HG03280 (cell line): ENCODE measurements around the gene POLR3H.
"Not testable (repeated sequence)": the region's sequence is repeated elsewhere in the genome, so short reads cannot be mapped to it uniquely, and the experiment has no call there.

Experiments used
- ATAC-seq: cut with Tn5 transposase; IDR thresholded peaks from one replicate; pipeline ENCODE4 v1.9.1; 2021; ENCODE audit warnings: mild to moderate bottlenecking, moderate library complexity; ENCODE audit not compliant: unreplicated experiment

The POLR3H gene

GRCh38 chr22:41565403-41566054, 21.3 kb upstream of the POLR3H start:
- no peak for ATAC-seq

- no peak for ATAC-seq
Observed at GRCh38 chr22:41564563-41564962, 20.3 kb upstream of the POLR3H start.

GRCh38 chr22:41563051-41563711, 18.9 kb upstream of the POLR3H start:
- no peak for ATAC-seq

- ATAC-seq, result no peak
Observed at GRCh38 chr22:41562461-41562860, 18.2 kb upstream of the POLR3H start.

- no peak for ATAC-seq
Observed at GRCh38 chr22:41561788-41562187, 17.5 kb upstream of the POLR3H start.

- no peak for ATAC-seq
Observed at GRCh38 chr22:41561335-41561734, 17.1 kb upstream of the POLR3H start.

GRCh38 chr22:41560095-41560471, 15.8 kb upstream of the POLR3H start:
- no peak for ATAC-seq

- ATAC-seq, result not testable (repeated sequence)
Observed at GRCh38 chr22:41558241-41558630, 14.0 kb upstream of the POLR3H start.

- ATAC-seq, result no peak
Observed at GRCh38 chr22:41557401-41558240, 13.4 kb upstream of the POLR3H start.

GRCh38 chr22:41556561-41556960, 12.3 kb upstream of the POLR3H start:
- ATAC-seq, result no peak

GRCh38 chr22:41555325-41555982, 11.2 kb upstream of the POLR3H start:
- ATAC-seq, result no peak

GRCh38 chr22:41551877-41552582, 7.8 kb upstream of the POLR3H start:
- no peak for ATAC-seq

- ATAC-seq, result no peak
Observed at GRCh38 chr22:41550952-41551491, 6.8 kb upstream of the POLR3H start.

GRCh38 chr22:41548830-41549211, 4.6 kb upstream of the POLR3H start:
- no peak for ATAC-seq

- ATAC-seq, result no peak
Observed at GRCh38 chr22:41544671-41545476, 604 bp upstream of the POLR3H start.

- ATAC-seq, result no peak
Observed at GRCh38 chr22:41542224-41542623, 2.0 kb downstream of the POLR3H start.

GRCh38 chr22:41541484-41541883, 2.8 kb downstream of the POLR3H start:
- ATAC-seq, result no peak

- no peak for ATAC-seq
Observed at GRCh38 chr22:41540365-41540764, 3.9 kb downstream of the POLR3H start.

- no peak for ATAC-seq
Observed at GRCh38 chr22:41540006-41540315, 4.3 kb downstream of the POLR3H start.
